GM18520 (cell line): ENCODE measurements around the gene PPP2R2C.

Source experiments
- ATAC-seq: cut with Tn5 transposase; IDR thresholded peaks from one replicate; pipeline ENCODE4 v1.9.1; 2021; ENCODE audit not compliant: unreplicated experiment

The PPP2R2C gene

DNA sequence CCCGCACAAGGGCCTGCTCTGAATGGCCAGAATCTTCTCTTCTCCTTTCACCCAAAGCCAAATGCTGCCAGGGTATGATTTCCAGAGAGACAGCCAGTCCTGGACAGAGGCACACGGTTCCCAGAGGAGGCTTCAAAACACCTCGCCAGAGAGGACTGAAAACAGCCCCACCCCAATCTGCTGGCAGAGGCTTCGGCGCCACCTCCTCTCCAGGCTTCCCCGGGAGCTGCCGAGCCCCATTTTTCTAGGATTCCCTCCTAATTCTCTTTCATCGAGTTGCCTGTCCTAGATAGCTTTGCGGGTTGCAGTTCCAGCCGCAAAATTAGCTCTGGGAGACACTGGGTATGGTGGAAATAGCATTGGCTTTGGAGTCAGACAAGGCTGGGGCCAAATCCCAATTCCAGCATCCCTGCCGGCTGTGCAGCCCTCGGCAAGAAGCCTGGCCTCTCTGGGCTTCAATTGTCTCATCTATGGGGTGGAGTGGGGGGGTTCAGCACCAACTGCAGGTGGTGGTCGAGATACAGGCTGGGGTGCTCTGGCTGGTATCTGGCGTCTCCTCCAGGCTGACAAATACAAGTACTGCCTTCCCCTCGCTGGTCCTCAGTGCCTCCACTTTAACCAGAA lies 22.6 kb downstream of the PPP2R2C start:
- no peak for ATAC-seq

DNA sequence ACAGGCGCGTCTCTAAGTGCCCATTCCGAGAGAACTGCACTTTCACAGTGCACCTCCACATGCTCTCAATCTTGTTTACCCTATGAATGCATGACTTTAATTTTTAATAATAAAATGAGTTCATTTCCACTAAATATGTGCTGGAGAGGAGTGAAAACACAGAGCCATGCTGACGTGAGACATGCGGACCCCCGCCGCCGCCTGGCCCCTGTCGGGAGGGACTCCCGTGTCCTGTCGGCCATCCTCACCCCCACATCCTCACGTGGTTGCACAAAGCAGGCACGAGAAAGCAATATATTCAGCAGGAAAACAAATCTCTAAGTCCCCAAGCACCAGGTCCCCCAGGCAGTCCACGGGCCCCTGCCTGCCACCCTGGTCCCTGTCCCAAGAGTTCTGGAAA lies 23.1 kb downstream of the PPP2R2C start:
- ATAC-seq, result no peak

DNA sequence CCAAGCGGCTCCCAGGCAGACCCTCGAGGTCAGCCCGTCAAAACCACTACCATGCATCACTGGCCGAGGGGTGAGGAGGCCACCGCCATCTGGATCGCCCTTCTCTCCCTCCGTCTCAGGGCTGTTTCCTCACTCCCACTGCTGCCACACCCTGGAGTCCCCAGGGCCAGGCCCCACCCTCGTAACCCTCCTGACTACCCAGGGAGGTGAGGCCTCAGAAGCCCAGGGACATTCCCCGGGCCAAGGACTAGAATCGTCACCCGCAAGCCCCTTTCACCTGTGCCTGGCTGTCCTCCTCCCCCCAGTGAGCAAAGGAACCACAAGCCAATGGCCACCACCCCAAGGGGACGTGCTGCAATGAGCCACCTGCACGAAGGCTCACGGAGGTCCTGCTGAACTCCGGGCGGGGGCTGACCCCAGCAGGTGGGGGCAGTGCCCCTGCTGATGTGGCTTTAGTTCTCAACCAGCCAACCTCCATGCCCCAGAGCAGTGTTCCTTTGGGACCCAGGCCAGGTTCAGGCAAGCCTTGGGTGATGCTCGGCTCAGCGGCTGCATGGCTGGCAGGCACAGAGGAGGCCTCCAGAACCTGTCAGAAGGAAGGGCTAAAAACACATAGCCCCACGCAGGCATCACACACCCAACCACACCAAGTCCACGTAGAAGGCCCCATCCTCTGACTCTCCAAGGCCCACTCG lies 23.8 kb downstream of the PPP2R2C start:
- no peak for ATAC-seq

DNA sequence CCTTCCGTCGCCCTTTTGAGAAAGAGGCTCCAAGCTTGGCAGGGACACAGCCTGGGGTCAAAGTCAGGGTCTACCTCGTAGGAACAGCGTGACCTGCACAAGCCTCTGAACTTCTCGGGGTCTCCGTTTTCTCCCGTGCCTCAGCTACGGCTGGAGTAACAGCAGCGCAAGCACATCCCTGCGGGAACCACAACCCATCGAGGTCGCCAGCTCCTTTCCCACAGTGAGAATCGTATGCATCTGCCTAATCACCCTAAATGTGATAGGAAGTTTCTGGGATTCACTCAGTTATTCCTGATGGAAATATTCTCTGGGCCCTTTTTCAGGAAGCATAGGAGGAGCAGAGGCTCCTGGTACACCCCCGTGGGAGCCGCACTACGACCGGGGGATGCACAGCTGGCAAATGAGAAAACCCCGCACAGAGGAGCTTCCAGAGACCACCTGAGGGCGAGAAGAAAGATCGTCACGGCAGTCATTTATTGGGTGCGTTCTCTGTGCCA lies 24.7 kb downstream of the PPP2R2C start:
- no peak for ATAC-seq

DNA sequence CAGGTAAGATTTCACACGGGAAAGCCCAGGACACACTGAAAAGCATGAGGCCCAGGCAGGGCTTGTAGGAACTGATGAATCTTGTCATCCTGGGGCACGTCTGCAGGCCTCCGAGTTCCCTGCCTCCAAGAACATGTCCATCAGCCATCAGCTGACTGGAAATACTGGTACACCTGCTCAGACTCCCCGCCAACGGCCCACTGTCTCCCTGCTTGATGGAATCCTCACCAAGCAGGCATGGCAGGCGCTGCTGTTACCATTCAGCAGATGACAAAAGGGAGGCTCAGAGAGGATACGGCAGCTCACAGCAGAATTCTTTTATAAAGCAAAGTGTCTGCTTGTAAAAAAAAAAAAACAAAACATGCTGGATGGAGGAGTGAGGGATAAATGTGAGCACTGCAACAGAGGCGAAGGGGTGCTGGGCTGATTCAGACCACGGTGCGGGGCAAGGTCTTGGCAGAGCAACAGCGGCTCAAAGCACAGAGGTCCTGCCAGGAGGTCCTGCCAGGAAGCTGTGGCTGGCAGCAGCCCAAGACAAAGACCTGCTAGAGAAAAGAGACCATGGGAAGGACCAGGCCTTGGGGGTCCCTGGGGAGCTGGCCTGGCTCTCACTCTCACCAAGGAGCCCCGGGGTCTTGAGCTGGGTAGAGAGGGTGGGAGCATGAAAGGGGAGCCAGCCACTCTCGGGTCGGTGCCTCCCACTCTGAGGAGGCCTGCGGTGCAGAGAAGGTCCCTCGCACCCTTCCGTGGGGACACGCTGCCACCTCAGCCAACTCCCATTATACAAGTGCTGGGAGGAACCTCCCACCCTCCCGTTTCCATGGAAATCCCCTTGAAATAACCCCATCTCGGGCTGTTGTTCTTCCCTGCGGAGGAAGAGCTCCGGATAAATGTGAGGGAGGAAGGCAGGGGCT lies 25.6 kb downstream of the PPP2R2C start:
- ATAC-seq, result no peak

DNA sequence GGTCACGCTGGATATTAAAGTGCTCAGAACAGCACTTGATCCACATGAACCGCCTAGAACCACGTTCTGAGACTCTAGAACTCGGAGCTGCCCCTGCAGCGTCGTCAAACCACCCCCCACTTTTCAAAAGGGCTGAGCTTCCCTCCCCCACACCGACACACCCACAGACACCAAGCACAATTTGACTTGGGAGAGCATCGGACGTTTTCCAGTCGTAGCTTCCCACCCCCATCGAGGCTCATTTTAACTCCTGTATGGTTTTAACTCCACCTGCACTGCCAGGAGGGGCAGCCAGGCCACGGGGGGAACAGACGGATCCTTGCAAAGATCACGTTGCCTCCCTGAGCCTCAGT lies 26.3 kb downstream of the PPP2R2C start:
- no peak for ATAC-seq

DNA sequence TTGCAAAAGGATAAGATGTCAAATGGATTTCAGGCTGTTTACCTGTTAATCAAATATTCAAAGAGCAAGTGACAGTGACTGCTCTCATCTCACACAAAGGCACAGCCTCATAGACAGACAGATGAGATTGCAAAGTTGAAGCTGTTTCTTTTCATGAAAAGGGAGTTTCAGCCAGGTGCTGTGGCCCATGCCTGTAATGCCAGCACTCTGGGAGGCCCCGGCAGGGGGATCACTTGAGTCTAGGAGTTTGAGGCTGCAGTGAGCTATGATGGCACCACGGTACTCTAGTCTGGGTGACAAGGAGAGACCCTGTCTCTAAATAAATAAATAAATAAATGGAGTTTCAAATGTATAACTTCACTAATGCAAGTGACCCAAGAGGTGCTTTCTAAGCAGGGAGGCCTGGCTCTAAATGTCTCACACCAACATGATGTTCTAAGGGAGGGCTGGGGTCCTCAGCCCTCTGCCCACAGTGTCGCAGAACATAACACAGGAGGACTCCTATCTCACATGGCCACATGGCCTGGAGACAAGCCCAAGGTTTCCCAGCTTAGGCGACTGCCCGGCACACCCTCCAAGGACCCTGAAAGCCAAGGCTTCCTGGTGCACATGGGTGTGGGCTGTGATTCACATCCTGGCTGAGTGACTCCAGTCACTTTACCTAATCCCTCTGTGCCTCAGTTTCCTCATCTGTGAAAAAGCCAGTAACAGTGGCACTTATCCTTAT lies 26.8 kb downstream of the PPP2R2C start:
- ATAC-seq, result no peak

DNA sequence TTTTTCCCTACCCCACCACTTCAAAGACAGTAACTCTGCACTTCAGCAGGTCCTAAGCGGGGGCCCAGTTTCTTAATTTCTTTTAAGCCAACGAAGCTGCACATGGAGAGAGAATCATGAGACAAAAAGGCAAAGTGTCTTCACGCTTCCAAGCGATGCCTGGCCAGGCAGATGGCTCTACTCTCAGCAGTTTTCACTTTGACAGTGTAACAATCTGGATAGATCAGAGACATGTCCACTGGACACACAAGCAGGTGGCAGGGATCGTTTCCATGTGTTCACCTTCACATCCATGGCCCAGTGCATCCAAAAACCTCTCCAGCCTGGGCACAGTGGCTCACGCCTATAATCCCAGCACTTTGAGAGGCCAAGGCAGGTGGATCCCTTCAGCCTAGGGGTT lies 27.8 kb downstream of the PPP2R2C start:
- no peak for ATAC-seq

DNA sequence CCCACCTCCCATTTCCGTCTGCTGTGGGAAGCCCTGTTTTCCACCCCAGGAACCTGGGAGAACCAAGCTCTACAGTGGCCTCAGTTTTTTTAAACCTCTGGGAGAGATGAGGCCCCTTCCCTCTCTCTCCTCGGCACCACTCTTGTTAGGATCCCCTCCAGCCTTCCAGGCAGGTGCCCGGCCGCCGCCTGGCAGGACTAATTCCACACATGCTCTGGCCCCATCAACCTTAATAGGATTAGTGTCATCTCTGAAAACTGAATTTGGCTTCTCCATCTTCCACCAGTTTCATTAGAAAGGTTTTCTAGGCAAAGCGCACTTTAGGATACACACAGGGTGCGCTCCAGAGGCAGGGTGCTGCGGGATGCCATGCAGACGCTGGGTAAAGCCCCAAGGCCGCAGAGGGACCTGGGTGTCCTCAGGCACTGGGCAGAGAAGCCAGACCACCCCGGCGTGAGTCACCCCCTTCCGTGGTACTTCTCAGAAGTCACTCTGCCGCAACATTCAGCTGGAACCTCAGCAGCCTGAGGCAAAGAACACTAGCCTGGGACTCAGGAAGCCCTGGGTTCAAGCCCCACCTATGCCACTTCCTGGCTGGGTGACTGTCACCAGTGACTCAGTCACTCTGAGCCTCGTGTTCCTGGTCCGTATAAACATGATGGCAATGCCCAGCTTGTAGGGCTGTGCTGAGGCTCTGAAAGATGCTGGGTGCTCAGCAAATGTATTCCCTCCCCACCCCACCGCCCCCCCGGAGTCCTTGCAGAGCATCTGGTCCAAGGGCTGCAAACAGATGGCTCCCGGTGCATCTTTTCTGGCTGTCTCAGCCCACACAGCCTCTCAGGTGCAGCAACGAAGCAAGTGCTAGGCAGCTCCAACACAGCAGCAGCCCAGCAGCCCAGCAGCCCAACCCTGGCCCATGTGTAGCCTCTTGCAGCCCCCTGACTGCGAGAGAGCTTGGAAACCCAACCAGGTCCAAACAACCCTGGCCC lies 29.1 kb downstream of the PPP2R2C start:
- ATAC-seq, result no peak

DNA sequence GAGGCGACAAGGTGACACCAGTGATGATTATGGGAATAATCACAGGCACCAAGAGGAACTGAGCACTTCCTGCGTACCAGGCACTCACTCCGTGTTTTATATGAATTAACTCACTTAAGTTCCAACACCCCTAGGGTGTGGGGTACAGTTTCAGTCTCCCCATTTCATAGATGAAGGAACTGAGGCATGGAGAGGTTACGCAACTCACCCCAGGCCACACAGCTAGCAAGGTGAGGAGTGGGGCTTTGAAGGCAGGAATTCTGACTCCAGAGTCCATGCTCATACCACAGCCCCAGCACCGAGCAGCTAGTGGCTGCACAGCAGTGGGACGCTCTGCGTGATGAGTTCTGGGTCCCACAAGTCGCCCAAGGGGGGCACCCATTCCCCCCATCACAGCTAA lies 29.9 kb downstream of the PPP2R2C start:
- ATAC-seq, result no peak

DNA sequence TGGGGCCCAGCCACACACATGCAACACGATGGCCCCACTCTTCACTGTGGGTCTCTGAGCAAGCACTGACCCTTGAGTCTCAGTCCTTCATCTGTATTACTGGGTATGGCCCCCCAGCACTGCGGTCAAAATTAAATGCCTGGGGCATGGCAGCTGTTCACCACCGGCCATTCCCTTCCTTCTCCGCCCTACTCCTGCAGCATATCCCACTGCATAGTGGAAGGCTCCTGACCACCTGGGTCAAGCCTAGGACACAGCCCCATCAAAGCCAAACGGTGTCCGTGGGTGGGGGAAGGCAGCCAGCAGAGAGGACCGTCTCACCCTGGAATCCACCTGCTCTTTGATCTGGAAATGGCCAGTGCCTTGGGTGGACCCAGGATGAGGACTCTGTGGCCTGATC lies 30.7 kb downstream of the PPP2R2C start:
- ATAC-seq, result no peak

DNA sequence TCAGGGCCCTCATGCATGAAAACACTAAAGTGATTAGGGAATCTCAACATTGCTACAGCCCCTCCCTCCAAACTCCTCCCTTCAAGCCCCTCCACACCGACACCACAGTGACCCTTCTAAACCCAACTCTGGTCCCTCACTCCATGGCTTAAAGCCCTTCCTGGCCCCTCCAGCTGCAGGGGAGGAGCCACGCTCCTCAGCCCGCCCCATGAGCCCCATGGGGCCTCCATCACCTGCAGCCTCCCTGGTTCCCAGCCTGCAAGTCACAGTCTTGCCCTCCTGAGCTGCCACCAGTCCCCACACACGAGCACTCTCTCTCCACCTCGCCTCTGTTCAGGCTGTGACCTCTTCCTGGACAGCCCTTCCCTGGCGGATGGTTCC lies 31.2 kb downstream of the PPP2R2C start:
- ATAC-seq, result no peak

DNA sequence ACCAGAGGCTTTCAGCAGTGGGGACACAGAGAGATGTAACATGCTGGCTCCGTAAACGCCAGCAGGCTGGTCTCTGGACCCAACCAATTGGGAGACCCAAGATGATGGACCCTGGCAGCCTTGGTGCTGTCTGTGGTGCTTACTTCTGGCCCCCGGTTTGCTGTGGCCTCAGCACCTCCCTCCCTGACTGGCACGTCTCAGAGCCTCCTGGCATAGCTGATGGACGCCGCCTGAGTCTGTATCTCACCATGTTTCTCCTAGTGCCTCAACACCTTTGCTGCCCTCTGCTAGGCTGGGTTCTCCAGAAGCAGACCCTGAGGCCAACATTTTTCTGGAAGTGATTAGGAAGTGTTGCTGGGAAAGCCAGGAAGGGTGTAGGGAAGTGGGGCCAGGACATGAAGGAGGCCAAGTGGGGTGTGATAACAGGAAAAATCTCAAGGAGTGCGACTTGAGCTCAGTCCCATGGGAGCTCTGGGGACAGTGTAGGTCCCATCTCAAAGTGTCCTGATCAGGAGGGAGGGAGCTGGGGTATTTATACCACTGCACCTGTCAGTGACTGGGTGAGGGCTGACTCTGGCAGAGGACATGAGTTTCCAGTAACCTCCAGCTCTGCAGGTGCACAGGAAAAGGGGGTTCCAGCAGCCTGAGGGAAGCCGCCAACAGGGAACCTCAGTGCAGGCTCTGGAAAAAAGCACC lies 31.8 kb downstream of the PPP2R2C start:
- no peak for ATAC-seq

DNA sequence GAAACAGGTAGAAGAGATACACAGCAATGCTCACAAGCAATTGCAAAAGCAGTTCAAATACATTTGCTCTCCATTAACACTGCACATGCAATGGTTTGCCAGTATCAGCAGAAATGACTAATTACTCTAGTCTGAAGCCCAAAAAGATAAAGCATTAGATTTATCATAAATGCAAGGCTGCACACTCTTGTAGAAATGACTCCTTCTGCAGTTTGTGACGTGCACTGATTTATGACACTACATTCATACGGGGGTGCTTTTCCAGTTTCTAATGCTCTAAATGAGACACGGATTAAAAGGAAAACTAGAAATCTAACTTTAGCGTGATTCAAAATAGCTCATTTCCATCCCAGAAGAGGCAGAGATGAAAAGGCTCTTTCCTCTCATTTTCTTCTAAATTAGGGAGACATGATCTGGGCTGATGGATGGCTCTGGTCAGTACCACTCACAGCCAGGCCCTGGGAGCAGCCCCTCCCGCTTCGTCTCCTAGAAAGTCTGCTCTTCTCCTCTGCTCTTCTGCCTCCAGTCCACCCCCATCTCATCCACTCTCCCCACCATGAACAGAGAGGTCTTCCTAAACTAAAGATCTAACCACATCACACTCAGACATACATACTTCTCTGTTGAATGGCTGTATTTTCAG lies 33.2 kb downstream of the PPP2R2C start:
- ATAC-seq, result no peak

DNA sequence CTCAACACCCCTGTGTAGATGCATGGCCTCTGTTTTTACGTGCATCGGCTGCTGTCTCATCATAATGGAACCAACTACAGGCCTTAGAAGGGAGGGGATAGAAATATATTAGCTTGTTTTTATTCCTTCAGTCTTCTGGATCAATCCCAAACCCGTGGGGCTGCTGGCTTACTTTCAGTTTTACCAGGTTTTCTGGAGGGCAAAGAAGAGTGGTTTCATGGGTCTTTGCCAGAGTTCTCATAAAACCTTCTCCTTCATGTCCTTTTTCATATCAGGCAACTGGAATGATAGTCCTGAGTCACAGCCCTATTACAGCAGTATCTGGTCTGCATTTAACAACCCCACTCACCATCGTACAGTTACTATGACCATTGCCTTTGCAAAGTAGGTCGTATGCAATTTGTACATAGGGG lies 34.6 kb downstream of the PPP2R2C start:
- no peak for ATAC-seq

DNA sequence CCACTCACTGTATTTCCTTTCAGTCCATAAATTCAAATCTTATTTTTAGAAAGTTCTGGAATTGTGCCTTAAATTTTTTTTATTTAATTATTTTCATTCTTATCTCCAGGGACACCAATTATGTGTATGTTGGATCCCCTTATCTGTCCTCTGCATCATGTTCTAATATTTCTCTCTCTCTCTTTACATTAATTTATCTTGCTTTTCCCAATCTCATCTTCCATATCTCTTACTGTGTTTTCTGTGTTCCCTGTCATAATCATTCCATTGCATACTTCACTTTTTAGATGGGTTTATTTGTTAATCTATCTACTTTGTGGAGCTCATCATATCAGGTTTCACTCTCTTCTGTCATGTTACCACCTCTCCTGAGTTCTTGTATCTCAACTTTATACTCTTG lies 37.4 kb downstream of the PPP2R2C start:
- ATAC-seq, result no peak

DNA sequence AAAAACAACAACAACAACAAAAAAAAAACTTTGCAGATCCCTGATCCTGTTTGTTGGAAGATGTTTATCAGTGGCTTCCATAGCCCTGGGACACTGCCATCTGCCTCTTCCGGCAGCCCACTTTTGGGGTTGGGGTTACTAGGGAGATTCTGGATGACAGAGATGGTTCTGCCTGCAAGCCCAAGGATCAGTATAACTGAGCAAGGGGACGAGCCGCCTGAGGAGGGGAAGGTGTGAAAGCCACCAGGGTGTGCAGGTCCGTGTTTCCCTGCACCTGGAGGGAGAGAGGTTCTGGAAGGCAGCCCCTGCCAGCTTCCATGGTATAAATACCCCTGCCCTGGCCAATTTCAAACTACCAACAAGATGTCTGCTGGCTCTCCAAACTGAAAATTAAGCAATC lies 41.5 kb downstream of the PPP2R2C start:
- no peak for ATAC-seq

DNA sequence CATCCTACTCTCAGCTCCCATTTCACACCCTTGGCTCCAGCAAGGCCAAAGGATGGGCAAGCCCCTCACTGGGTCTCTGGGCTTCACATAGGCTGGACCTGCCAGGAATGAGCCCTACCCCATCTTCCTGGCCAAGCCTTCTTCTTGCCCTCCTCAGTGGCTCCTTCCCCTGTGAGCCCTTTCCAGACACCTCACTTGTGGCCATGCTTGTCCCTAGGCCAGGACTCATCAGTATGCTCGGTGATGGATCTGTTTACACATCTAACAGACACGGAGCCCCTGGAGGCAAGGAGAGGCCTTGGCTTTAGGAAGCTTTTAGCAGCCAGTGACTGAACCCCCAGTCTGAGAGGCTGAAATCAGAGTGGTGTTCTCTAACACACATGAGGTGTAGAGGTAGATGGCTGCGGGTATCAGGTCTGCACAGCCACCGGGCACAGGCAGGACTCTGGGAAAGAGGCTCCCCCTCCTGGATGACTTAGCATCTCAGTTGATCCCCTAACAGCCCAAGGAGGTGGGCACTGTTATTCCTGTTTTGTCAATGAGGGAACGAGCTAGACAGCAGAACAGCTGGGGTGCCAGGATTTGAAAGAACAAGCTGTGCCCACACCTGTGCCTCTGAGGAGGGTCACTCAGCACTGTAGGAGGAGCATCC lies 44.8 kb downstream of the PPP2R2C start:
- ATAC-seq, result no peak
